Activated CD4-positive, alpha-beta T cell treated with anti-CD3 and anti-CD28 coated beads, Interleukin-2, Interleukin-4, amounts not matched to agents 100 ng/mL and 50 ng/mL, durations not matched to agents 16 hours and 8 hours (primary cell): ENCODE measurements around the gene TCTN1.
"Not testable (repeated sequence)": the region's sequence is repeated elsewhere in the genome, so short reads cannot be mapped to it uniquely, and the experiment has no call there.

Experiments used
- DNase-seq: peaks from one replicate; pipeline ENCODE4 v3.0.0-alpha.2; 2020; ENCODE audit warnings: low spot score

The TCTN1 gene

DNA sequence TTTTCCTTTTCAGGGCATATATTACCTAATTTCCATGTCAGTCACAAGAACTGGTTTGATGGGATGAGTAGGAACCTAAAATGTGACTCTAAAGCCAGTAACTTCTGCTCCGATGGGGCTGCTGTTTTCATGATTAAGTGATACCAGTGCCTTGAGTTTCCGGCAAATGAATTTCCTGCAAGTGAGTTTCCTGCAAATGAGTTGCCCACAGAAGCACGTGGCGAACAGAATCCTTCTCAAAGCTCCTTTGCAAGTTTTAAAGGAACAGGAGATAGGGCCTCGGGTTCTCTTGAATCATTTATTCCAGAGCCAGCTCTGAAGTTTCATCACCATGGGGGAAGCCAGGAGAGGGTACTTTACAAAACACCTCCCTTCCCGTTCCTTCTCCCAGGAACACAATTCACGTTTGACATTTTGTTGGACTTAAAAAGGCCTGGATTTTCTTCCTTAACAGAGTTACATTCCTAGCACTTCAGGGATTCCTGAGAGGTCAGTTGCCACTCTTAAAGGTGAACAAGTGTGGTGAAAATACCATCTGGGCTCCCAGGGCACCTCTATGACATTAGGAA, 28.6 kb upstream of the TCTN1 start:
- DNase-seq = peak; percentile 74

GRCh38 chr12:110587102-110587501, 26.8 kb upstream of the TCTN1 start:
- not testable (repeated sequence) for DNase-seq

GRCh38 chr12:110590059-110590458, 23.9 kb upstream of the TCTN1 start:
- no peak for DNase-seq

DNA sequence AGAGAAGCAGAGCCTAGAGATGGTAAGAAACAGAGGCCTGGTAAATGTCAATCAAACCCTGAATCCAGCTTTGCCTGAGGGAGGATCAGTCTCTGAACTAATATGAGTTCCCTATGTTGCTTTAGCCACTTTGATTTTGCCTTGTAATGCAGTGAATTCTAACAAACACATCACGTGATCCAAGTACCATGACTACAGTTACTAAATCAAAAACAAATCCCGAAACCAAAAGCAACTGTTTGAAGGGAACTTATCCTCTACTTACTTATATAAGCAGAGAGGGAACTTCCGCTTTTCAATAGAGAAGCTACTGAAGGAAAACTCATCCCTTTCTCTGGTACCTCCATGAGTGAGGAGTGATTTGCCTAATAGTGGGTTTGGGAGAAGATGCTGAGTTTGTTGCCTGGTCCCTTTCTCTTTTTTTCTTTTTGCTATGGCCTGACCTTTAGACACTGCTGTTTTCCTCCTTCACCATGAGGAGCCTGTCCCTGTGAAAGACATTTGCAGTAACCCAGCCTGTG, 23.1 kb upstream of the TCTN1 start:
- peak; percentile 77 for DNase-seq

DNA sequence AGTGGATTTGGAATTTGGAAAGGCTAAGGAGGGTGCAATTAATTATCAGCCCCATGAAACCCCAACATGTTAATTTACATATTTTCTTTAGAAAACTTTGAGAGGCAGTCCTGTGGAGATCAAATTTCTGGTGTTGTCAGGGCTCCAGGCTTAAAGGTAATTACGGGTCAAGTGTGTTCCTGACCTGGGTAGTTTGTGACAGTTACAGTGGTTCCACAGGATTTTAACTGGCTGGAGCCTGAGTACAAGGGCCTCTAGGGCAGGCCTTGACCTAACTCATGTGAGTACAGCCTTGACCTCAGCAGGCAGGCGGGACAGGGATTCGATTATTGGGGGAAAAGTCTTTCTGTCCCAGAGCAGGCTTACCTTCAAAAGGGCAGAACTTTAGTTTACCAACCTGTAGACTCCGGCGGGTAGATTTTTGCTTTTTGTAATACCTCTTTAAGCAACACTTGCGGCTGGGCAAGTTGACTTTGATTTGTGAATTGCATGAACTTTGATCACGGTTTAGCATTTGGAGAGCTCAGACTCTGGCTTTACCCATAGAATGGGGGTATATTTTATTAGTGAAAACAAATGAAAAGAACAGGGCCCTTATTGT, 22.4 kb upstream of the TCTN1 start:
- no peak for DNase-seq

DNA sequence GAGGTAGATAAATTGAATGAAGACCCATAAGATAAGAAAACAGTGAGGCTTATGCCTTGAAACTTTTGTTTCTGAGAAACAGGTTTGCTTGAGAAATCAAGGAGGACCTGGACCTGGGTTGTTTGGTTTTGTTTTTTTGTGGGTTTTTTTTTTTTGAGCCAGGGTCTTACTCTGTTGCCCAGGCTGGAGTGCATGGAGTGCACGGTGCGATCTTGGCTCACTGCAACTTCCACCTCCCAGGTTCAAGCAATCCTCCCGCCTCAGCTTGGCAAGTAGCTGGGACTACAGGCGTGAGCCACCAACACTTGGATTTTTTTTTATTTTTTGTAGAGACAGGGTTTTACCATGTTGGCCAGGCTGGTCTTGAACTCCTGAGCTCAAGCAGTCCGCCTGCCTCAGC, 21.9 kb upstream of the TCTN1 start:
- no peak for DNase-seq

GRCh38 chr12:110592919-110593318, 21.0 kb upstream of the TCTN1 start:
- DNase-seq = not testable (repeated sequence)

- no peak for DNase-seq
Observed at GRCh38 chr12:110597885-110598284, 16.0 kb upstream of the TCTN1 start.

GRCh38 chr12:110599334-110599733, 14.6 kb upstream of the TCTN1 start:
- DNase-seq = no peak

DNA sequence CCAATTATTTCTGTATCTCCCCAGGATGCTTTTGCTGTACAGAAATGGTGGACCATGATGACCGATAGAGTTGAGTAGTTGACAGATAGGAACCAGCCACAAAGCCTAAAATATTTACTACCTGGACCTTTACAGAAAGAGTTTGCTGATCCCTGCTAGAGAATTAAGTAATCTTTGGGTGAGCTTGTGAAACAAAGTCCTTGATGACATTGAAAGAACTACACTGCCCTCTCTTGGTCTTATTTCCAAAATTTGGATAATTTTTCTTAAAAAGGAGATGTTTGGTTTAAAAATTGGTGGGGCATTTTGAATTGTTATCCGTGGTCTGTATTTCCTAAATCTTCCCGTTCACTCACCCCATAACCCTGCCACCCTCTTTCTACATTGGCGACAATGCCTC, 13.7 kb upstream of the TCTN1 start:
- peak; percentile 58 for DNase-seq

DNA sequence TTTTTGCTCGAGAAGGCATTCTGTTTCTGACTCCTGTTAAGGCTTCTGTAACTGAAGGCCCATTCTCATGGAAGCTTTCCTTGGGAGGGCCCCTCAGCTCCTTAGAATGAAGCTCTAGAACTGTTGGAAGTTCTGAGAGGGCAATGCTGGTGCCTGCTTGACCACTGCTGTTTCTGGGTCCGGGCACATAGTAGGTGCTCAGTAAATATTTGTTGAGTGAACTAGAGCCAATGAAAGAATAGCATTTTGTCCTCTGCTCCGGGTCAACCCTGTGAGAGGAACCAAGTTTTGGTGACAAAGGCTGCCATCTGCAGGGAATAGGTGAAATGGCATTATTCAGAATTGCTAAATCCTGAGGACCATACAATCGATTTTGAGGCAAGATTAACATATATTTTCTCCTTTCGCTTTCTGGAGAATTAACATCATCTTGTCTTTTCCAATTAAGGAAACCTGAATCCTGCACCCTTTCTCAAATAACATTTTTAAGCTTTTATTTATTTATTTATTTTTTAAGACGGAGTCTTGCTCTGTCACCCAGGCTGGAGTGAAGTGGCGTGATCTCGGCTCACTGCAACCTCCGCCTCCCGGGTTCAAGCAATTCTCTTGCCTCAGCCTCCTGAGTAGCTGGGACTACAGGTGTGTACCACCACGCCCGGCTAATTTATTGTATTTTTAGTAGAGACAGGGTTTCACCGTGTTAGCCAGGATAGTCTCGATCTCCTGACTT, 11.7 kb upstream of the TCTN1 start:
- DNase-seq = peak; percentile 69

GRCh38 chr12:110606253-110606611, 7.7 kb upstream of the TCTN1 start:
- no peak for DNase-seq

DNA sequence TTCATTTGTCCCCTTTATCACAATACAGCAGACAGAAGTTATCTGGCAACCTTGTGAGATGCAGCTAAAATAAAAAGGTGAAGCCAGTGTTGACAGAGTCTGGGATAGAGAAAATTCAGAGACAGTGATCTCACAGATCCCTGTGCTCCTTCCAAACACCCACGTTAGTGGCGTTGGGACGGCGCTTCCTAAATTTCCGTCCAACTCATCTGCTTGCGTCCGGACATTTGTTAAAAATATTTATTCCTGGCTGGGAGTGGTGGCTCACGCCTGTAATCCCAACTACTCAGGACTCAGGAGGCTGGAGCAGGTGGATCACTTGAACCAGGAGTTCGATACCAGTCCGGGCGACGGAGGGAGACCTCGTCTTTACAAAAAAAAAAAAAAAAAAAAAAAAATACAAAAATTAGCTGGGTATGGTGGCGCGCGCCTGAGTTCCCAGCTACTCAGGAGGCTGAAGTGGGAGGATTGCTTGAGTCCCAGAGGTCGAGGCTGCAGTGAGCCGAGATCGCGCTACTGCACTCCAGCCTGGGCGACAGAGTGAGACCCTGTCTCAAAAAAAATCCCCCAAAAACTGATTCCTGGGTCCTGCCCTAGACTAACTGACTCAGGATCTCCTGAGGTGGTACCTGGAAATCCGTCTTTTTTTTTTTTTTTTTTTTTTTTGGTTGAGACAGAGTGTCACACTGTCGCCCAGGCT, 708 bp upstream of the TCTN1 start:
- DNase-seq = no peak

DNA sequence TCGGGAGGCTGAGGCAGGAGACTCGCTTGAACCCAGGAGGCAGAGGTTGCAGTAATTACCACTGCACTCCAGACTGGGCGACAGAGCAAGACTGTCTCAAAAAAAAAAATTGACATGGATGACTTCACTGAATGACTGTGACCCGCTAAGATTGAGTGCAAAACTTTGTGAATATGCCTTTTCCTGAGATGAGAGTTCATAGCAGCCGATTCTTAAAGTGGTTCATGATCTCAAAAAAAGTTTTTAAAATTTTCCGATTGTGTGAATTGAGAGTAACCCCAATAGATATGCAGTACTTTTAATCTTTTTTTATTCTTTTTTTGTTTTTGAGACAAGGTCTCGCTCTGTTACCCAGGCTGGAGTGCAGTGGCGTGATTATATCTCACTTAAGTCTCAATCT, 1.2 kb downstream of the TCTN1 start:
- DNase-seq = no peak

- no peak for DNase-seq
Observed at GRCh38 chr12:110616471-110617115, 2.7 kb downstream of the TCTN1 start.

GRCh38 chr12:110619534-110619953, 5.6 kb downstream of the TCTN1 start:
- DNase-seq = peak; percentile 75

- DNase-seq = no peak
Observed at GRCh38 chr12:110622582-110622981, 8.7 kb downstream of the TCTN1 start.

DNA sequence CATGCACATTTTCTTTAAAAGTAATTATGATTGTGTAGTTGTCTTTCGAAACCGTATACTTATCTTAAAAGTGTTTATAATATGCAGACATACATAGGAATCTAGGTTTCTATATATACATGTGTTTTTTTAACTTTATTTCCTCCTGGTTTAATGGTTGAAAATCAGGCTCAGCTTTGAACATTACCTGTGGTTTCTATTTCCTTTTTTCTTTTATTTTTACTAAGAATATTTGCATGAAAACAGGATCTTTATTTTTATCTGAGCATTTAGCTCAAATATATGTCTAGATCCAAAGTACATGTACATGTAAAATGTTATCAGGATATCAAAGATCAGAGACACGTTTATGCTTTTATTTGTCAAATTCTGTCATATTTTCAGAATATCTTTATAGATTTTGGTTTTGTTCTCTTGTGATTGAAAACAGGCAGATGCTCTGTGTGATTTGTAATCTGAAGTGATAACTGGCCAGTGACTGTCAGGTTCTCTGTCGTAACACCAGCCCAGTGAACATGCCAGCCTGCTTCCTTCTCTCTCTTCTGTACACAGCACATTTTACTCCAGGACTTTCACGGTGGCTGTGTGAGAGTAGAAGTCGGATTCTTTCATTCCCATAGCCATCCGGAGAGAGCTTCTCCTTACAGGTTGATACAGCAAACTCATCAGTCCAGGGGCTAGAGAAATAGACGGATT, 13.7 kb downstream of the TCTN1 start:
- no peak for DNase-seq

DNA sequence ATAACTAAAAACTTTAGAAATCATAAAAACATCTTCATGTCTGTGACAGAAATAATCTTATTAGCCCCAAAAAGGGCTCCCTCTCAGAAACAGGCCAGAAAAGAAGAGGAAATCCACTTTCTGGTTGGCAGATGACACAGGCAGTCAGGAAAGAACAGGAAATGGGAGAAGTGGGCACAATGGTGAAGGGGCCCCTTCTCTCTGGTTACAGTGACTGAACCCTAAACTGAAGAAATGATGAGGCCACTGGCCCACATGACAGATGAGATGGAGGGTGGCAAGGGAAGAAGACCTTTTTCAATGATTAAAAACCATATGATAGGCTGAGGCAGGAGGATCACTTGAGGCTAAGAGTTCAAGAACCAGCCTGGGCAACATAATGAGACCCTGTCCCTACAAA, 21.1 kb downstream of the TCTN1 start:
- DNase-seq = no peak

DNA sequence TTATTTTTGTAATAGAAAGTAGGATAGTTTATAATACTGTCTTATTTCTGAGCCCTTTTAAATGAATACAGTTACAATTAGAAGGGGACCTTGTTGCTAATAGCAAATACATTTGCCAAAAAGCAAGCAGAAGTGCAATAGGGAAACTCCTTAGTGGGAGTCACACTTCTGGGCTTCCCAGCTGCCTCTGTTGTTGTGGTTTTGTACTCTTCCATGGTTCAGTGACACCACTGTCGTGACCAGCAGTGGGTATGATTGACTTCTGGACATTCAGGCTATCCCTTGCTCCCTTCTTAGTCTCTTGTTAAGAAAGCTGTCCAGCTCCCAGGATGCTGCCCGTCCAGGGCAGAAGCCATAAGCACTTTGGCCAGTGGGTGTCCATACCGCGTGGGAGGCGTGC, 22.6 kb downstream of the TCTN1 start:
- no peak for DNase-seq

DNA sequence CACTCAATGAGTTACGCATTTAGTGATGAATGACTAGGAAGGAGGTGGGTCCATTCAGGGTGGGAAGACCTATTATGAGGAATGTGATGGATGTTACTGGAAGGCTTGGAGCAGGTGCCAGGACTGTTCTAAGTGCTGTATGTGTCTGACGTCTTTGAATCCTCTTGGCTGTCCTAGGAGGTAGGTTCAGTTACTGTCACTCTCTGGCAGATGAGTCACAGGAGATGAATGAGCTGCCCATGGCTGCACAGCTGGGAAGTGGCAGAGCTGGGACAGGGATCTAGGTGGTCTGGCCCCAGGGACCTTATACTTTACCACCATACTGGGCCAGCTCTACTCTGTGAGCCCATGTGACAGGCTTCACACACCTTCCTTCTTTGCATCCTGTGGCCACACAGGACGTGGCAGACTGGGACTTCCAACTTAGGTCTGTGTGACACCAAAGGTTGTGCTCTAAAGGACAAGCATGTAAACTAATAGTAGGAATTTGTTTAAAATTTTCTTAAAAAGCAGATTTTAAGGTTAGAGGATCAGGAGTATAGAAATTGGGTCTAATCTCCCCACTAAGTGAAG, 24.0 kb downstream of the TCTN1 start:
- no peak for DNase-seq
